HG03095 (cell line): Measurements from ENCODE around the gene TMEM238L.

Experiments used
- ATAC-seq: cut with Tn5 transposase; IDR thresholded peaks from one replicate; pipeline ENCODE4 v1.9.1; 2021; ENCODE audit warnings: moderate library complexity; ENCODE audit not compliant: unreplicated experiment

The TMEM238L gene

GRCh38 chr17:10748531-10749181 is 55.2 kb downstream of the TMEM238L start:
- ATAC-seq, result no peak

DNA sequence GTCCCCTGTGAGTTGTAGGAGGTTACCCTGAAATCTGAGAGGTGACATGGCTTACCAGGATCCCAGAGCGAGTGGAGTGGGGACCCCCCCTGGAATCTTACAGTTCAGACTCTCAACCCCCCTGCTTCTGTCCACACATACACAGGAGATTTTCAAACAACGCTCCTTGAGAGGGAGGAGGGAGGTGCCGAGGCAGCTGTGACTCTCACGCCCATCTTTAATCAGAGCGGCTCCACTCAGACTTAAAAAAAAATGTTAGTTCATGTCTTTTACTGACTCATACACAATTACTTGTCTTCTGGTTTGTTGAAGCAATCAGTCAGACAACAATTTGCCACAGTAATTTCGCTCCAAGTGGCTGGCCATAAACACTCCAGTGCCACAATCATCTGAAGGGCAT is 58.7 kb downstream of the TMEM238L start:
- no peak for ATAC-seq
